Measurements from ENCODE around the gene MED12L. TPM values are rescaled to one million over a fixed set of nuclear protein-coding genes. Genes with fewer than 3 reads are reported as not detected.

The MED12L gene
- total RNA-seq, 1 experiment from 2014 or later = 14.9 TPM

GRCh38 chr3:151329363-151329762, 243.9 kb downstream of the MED12L start, which contains the start of gene P2RY13:
Gene P2RY13 (minus strand): TSS chr3:151329549. CDS start chr3:151329528, 21 bp downstream.
- Histone ChIP-seq H2BK15ac (ENCODE audit: low read depth, low read length) (no peak within 1 kb of the TSS), H3K23me2 (ENCODE audit: insufficient read length, low read depth, low read length, poor library complexity, severe bottlenecking) (no peaks in the 10 kb centered on the region), H3K27me3 (ENCODE audit: insufficient read depth, low read length) (no peaks in the 10 kb centered on the region), H3K4me1 (ENCODE audit: insufficient read depth, low read length) (no peaks in the 10 kb centered on the region), H4K20me1 (ENCODE audit: control insufficient read depth, insufficient read depth, insufficient read length) (no peaks in the 10 kb centered on the region), H3K79me2 (ENCODE audit: insufficient read depth, low read length) (no peaks in the 10 kb centered on the region), H2AK5ac (ENCODE audit: insufficient read length, low read length) (no peak within 1 kb of the TSS), H2AFZ (ENCODE audit: low read length) (no peak within 1 kb of the TSS), H3K9ac (ENCODE audit: extremely low read depth, insufficient read length, low read length) (no peak within 1 kb of the TSS), H2BK12ac (ENCODE audit: insufficient read length, low read depth, low read length) (no peak within 1 kb of the TSS), H4K5ac (ENCODE audit: insufficient read length, low read depth, low read length) (no peak within 1 kb of the TSS), H3K4me2 (ENCODE audit: insufficient read depth, insufficient read length, low read length) (no peak within 1 kb of the TSS), H3T11ph (ENCODE audit: low read length) (no peak within 1 kb of the TSS), H4K91ac (ENCODE audit: insufficient read length, low read depth, low read length) (no peak within 1 kb of the TSS), H3K4ac (ENCODE audit: low read depth, low read length) (no peak within 1 kb of the TSS), H3K79me1 (ENCODE audit: insufficient read depth, low read depth, low read length, poor library complexity, severe bottlenecking) (no peaks in the 10 kb centered on the region), H2BK5ac (ENCODE audit: insufficient read length, low read length) (no peak within 1 kb of the TSS), H3K23ac (ENCODE audit: insufficient read length, low read depth, low read length) (no peak within 1 kb of the TSS), H3K27ac (ENCODE audit: insufficient read length, low read depth, low read length) (no peak within 1 kb of the TSS), H3K9me3 (ENCODE audit: control insufficient read depth, low read depth, low read length) (no peaks in the 10 kb centered on the region), H3K18ac (ENCODE audit: insufficient read length, low read depth, low read length) (no peak within 1 kb of the TSS), H2BK120ac (ENCODE audit: low read depth, low read length, poor library complexity, severe bottlenecking) (no peak within 1 kb of the TSS), H2BK20ac (ENCODE audit: low read depth, low read length, poor library complexity, severe bottlenecking) (no peak within 1 kb of the TSS), H3K14ac (ENCODE audit: insufficient read depth, low read length) (no peak within 1 kb of the TSS), H3K56ac (ENCODE audit: insufficient read length, low read depth, low read length) (no peak within 1 kb of the TSS), H4K8ac (replicated peaks; ENCODE audit: insufficient read length, low read depth, low read length) (no peak within 1 kb of the TSS)
- H3K4me1 Mint-ChIP-seq = peaks cover 2 to 8% of the 10 kb centered on the region in 2 experiments
- no peaks in the 10 kb centered on the region for H3K9me3 Mint-ChIP-seq
- no peak within 1 kb of the TSS for H3K4me3 Mint-ChIP-seq
- peak within 1 kb of the TSS in 1 of 3 experiments; percentile 46; a peak in 1 of 7 replicates for H3K27ac Mint-ChIP-seq
- H3K27me3 Mint-ChIP-seq (ENCODE audit: low read depth) = no peaks in the 10 kb centered on the region
- WGBS (ENCODE audit: extremely low coverage, insufficient read length, low lambda C conversion rate) = no CpG with 5 or more reads among the region's 1 CpG
- no peaks in the 10 kb centered on the region for H3K36me3 Mint-ChIP-seq (ENCODE audit: insufficient read depth in 1 of 3, low read depth in 3 of 3)
- no peak for TF ChIP-seq CTCF (conservative IDR thresholded peaks at IDR 0.05)
- DNase-seq = no peak

Data from H9 (cell line).